ENCODE measurements around the gene DHDDS. TPM values are rescaled to one million over a fixed set of nuclear protein-coding genes. Genes with fewer than 3 reads are reported as not detected.
A peak's percentile ranks its signal among the peaks of the same experiment; 100 is the strongest.

DHDDS gene
- total and polyA plus RNA-seq, 2 of the 13 experiments (the other 11 are each of a cell fraction or from before 2014, with no cell fraction given): 18.9 to 28.3 TPM

- peak; percentile 99 for TF ChIP-seq ZNF503 (CRISPR knock-in tag; IDR thresholded peaks at IDR 0.05)
- TF ChIP-seq RARG (CRISPR knock-in tag; IDR thresholded peaks at IDR 0.05; ENCODE audit: low read depth): peak; percentile 100
- TF ChIP-seq XRCC5 (optimal IDR thresholded peaks at IDR 0.05; ENCODE audit: low read length): peak; percentile 85
- peak; percentile 100 for TF ChIP-seq LBX2 (CRISPR knock-in tag; IDR thresholded peaks at IDR 0.05; ENCODE audit: borderline replicate concordance)
- TF ChIP-seq HOXA5 (CRISPR knock-in tag; IDR thresholded peaks at IDR 0.05): peak; percentile 100
- TF ChIP-seq ZHX2 (IDR thresholded peaks at IDR 0.05; ENCODE audit: low read depth): no peak
- TF ChIP-seq ZHX2 (CRISPR knock-in tag; IDR thresholded peaks at IDR 0.05; ENCODE audit: borderline replicate concordance): peak; percentile 100
- TF ChIP-seq ZNF772 (CRISPR knock-in tag; IDR thresholded peaks at IDR 0.05): peak; percentile 100
- TF ChIP-seq PLSCR1 (CRISPR knock-in tag; IDR thresholded peaks at IDR 0.05; ENCODE audit: borderline replicate concordance): peak; percentile 99
- TF ChIP-seq TOPORS (CRISPR knock-in tag; IDR thresholded peaks at IDR 0.05): peak; percentile 100
- TF ChIP-seq CTCF (CRISPR knock-in tag; IDR thresholded peaks at IDR 0.05): 0 out of 2 replicates have a peak, but pooled peaks have one; percentile 6
- TF ChIP-seq ZNF800 (CRISPR knock-in tag; IDR thresholded peaks at IDR 0.05): peak; percentile 100
- peak; percentile 98 for TF ChIP-seq ZBTB37 (CRISPR knock-in tag; IDR thresholded peaks at IDR 0.05)
These were observed 23.5 kb upstream of the DHDDS start (continued) for GRCh38 chr1:26408604-26409003.
